Right renal pelvis (tissue), 4 donors: ENCODE results near the gene STH. TPM values are rescaled to one million over a fixed set of nuclear protein-coding genes. Genes with fewer than 3 reads are reported as not detected.

Experiments used
- DNase-seq, 4 donors: peaks; one replicate each; pipeline ENCODE4 v3.0.0-alpha.2; 2013; ENCODE audit warnings: low read depth in 4 of 4, low spot score in 3 of 4, missing footprints in 1 of 4
- polyA plus RNA-seq, 4 donors: library from polyadenylated mRNA; unstranded; fragments of 120-200 nt; gene quantifications; one replicate each; pipeline ENCODE4 v1.2.1, GENCODE V29; 2013; ENCODE audit not compliant: insufficient read length in 4 of 4

STH gene
- polyA plus RNA-seq, 4 donors: not detected

GRCh38 chr17:45983614-45984310 lies 15.3 kb upstream of the STH start:
- DNase-seq: no peak

- no peak for DNase-seq
Observed at GRCh38 chr17:45984368-45984767, 14.7 kb upstream of the STH start.

GRCh38 chr17:45985447-45985846 lies 13.6 kb upstream of the STH start:
- no peak for DNase-seq

GRCh38 chr17:45986056-45986455 lies 13.0 kb upstream of the STH start:
- no peak for DNase-seq

- no peak for DNase-seq
Observed at GRCh38 chr17:45987706-45988105, 11.3 kb upstream of the STH start.

- no peak for DNase-seq
Observed at GRCh38 chr17:45989759-45990158, 9.3 kb upstream of the STH start.

GRCh38 chr17:45990886-45991285 lies 8.2 kb upstream of the STH start:
- DNase-seq: no peak

- no peak for DNase-seq
Observed at GRCh38 chr17:45991341-45991740, 7.7 kb upstream of the STH start.

- DNase-seq: no peak
Observed at GRCh38 chr17:45992175-45992574, 6.9 kb upstream of the STH start.

- DNase-seq: no peak
Observed at GRCh38 chr17:45992904-45993303, 6.1 kb upstream of the STH start.

- no peak for DNase-seq
Observed at GRCh38 chr17:45993962-45994627, 5.0 kb upstream of the STH start.

GRCh38 chr17:45994987-45995386 lies 4.1 kb upstream of the STH start:
- no peak for DNase-seq

GRCh38 chr17:45995627-45996270 lies 3.3 kb upstream of the STH start:
- no peak for DNase-seq

- DNase-seq: no peak
Observed at GRCh38 chr17:45996282-45996937, 2.6 kb upstream of the STH start.

- no peak for DNase-seq
Observed at GRCh38 chr17:45997166-45997565, 1.9 kb upstream of the STH start.

- no peak for DNase-seq
Observed at GRCh38 chr17:45997624-45998023, 1.4 kb upstream of the STH start.

- DNase-seq: no peak
Observed at GRCh38 chr17:45999900-46000290, 845 bp downstream of the STH start.

- no peak for DNase-seq
Observed at GRCh38 chr17:46000292-46000691, 1.2 kb downstream of the STH start.

- no peak for DNase-seq
Observed at GRCh38 chr17:46000757-46001156, 1.7 kb downstream of the STH start.

GRCh38 chr17:46001390-46002310 lies 2.6 kb downstream of the STH start:
- no peak for DNase-seq
